Tongue (tissue), 2 donors: ENCODE measurements around the gene MYO5C. TPM values are rescaled to one million over a fixed set of nuclear protein-coding genes. Genes with fewer than 3 reads are reported as not detected.
"Not testable (repeated sequence)": the region's sequence is repeated elsewhere in the genome, so short reads cannot be mapped to it uniquely, and the experiment has no call there.

ENCODE experiments used
- DNase-seq: peaks from one replicate; pipeline ENCODE4 v3.0.0-alpha.2; 2015
- total RNA-seq: library from RNA; depleted of rRNA; stranded (reverse); fragments of >200 nt; gene quantifications from one replicate; pipeline ENCODE4 v1.2.3, GENCODE V29; 2014

The MYO5C gene
- total RNA-seq, 1 donor from 2014 or later, result 11.0 TPM

- no peak for DNase-seq
Measured at GRCh38 chr15:52204657-52205056, 90.9 kb downstream of the MYO5C start.

- no peak for DNase-seq
Measured at GRCh38 chr15:52200831-52201365, 94.7 kb downstream of the MYO5C start.

- DNase-seq, result no peak
Measured at GRCh38 chr15:52199271-52199670, 96.3 kb downstream of the MYO5C start.

- no peak for DNase-seq
Measured at GRCh38 chr15:52196891-52197290, 98.7 kb downstream of the MYO5C start.

GRCh38 chr15:52193791-52194190, 101.8 kb downstream of the MYO5C start:
- DNase-seq, result no peak

- no peak for DNase-seq
Measured at GRCh38 chr15:52193321-52193720, 102.3 kb downstream of the MYO5C start.

GRCh38 chr15:52191207-52191606, 104.4 kb downstream of the MYO5C start, which contains the start of gene GNB5:
Gene GNB5, minus strand, starts transcription at chr15:52191392. Its CDS starts 6,716 bp downstream, at chr15:52184676.
- DNase-seq, result no peak

- no peak for DNase-seq
Measured at GRCh38 chr15:52186651-52187486, 108.7 kb downstream of the MYO5C start.

GRCh38 chr15:52185151-52185561, 110.4 kb downstream of the MYO5C start:
- no peak for DNase-seq

- no peak for DNase-seq
Measured at GRCh38 chr15:52184721-52185120, 110.9 kb downstream of the MYO5C start.

- peak; percentile 37 for DNase-seq
Measured at GRCh38 chr15:52183562-52184173, 111.9 kb downstream of the MYO5C start.

- no peak for DNase-seq
Measured at GRCh38 chr15:52181938-52182780, 113.4 kb downstream of the MYO5C start.

GRCh38 chr15:52180851-52181450, 114.7 kb downstream of the MYO5C start:
- DNase-seq, result no peak

- no peak for DNase-seq
Measured at GRCh38 chr15:52180196-52180835, 115.3 kb downstream of the MYO5C start.

- peak; percentile 89 for DNase-seq
Measured at GRCh38 chr15:52179278-52180195, 116.1 kb downstream of the MYO5C start.

- DNase-seq, result no peak
Measured at GRCh38 chr15:52178765-52179164, 116.8 kb downstream of the MYO5C start.

- no peak for DNase-seq
Measured at GRCh38 chr15:52172869-52173268, 122.7 kb downstream of the MYO5C start.

- DNase-seq, result no peak
Measured at GRCh38 chr15:52171807-52172206, 123.8 kb downstream of the MYO5C start.

GRCh38 chr15:52171386-52171785, 124.2 kb downstream of the MYO5C start:
- DNase-seq, result no peak

- not testable (repeated sequence) for DNase-seq
Measured at GRCh38 chr15:52170199-52170598, 125.4 kb downstream of the MYO5C start.
